K562 (cell line): ENCODE data around the gene RNASET2.

Source experiments
- CAMTA2 ChIP-seq: fragments of 250-450 bp; sonication (Bioruptor Pico); conservative IDR thresholded peaks from 2 replicates; pipeline ENCODE4 v1.5.1; 2022
- DMBX1 ChIP-seq: fragments of 250-450 bp; sonication (Bioruptor Pico); IDR thresholded peaks from 2 replicates; pipeline ENCODE4 v1.8.0; 2022; ENCODE audit warnings: inconsistent platforms, mild to moderate bottlenecking, moderate library complexity, borderline replicate concordance
- EHMT2 ChIP-seq: fragments of 450-650 bp; IDR thresholded peaks from 2 replicates; pipeline ENCODE4 v1.6.1; 2018; ENCODE audit warnings: antibody characterized with exemption
- HDAC2 ChIP-seq: fragments of 450-650 bp; IDR thresholded peaks from 2 replicates; pipeline ENCODE4 v1.6.1; 2016; ENCODE audit warnings: mild to moderate bottlenecking
- KDM1A ChIP-seq, 2 experiments: fragments of 450-650 bp; IDR thresholded peaks; 2 replicates each; pipeline ENCODE4 v1.6.1; 2016; ENCODE audit warnings: mild to moderate bottlenecking in 2 of 2
- MAX ChIP-seq: sonication (generic); formaldehyde crosslinking; IDR thresholded peaks from 2 replicates; pipeline ENCODE4 v1.9.0; 2022; ENCODE audit warnings: mild to moderate bottlenecking, missing genetic modification reagents
- REST ChIP-seq, 2 experiments: fragments of 450-650 bp; formaldehyde crosslinking in 1 of 2; IDR thresholded peaks; 2 replicates each; pipeline versions ENCODE4 v1.4.0 to v1.6.1; 2014 to 2020; ENCODE audit warnings: mild to moderate bottlenecking in 2 of 2, borderline replicate concordance in 1 of 2, low read depth in 1 of 2
- TEAD1 ChIP-seq, 2 experiments: fragments of 450-650 bp in 1 of 2; sonication (generic) in 1 of 2; formaldehyde crosslinking; IDR thresholded peaks; 2 replicates each; pipeline versions ENCODE4 v1.4.0 to v1.8.0; 2020 to 2022; ENCODE audit warnings: mild to moderate bottlenecking in 2 of 2, missing genetic modification reagents in 1 of 2
- ZFP30 ChIP-seq: fragments of 250-450 bp; sonication (Bioruptor Pico); IDR thresholded peaks from 2 replicates; pipeline ENCODE4 v1.8.0; 2022; ENCODE audit warnings: moderate library complexity, mild to moderate bottlenecking, inconsistent platforms, borderline replicate concordance
- ZNF212 ChIP-seq: fragments of 450-650 bp; formaldehyde crosslinking; IDR thresholded peaks from 2 replicates; pipeline ENCODE4 v1.4.0; 2020; ENCODE audit warnings: mild to moderate bottlenecking
- ZSCAN29 ChIP-seq: fragments of 450-650 bp; IDR thresholded peaks from 2 replicates; pipeline ENCODE4 v1.6.1; 2017
- TF ChIP-seq, protein P1 (sequence below), 3 experiments: IDR thresholded peaks in 2 of 3; conservative IDR thresholded peaks in 1 of 3; 2 replicates each; pipeline ENCODE4 v1.5.1; 2011 to 2012; ENCODE audit warnings: low read length in 3 of 3, mild to moderate bottlenecking in 3 of 3, control low read depth in 2 of 3, improper control_type of control experiment in 1 of 3, inconsistent platforms in 1 of 3, low read depth in 1 of 3, mixed read lengths in 1 of 3, moderate library complexity in 1 of 3; ENCODE audit not compliant: insufficient read depth in 2 of 3
- TF ChIP-seq, protein P2 (sequence below): fragments of 250-450 bp; sonication (Bioruptor Pico); IDR thresholded peaks from 2 replicates; pipeline ENCODE4 v1.5.0; 2020; ENCODE audit warnings: mild to moderate bottlenecking, borderline replicate concordance
- TF ChIP-seq, protein P3 (sequence below): sonication (generic); formaldehyde crosslinking; IDR thresholded peaks from 2 replicates; pipeline ENCODE4 v1.8.1; 2023; ENCODE audit warnings: mild to moderate bottlenecking, missing genetic modification reagents

DNA sequence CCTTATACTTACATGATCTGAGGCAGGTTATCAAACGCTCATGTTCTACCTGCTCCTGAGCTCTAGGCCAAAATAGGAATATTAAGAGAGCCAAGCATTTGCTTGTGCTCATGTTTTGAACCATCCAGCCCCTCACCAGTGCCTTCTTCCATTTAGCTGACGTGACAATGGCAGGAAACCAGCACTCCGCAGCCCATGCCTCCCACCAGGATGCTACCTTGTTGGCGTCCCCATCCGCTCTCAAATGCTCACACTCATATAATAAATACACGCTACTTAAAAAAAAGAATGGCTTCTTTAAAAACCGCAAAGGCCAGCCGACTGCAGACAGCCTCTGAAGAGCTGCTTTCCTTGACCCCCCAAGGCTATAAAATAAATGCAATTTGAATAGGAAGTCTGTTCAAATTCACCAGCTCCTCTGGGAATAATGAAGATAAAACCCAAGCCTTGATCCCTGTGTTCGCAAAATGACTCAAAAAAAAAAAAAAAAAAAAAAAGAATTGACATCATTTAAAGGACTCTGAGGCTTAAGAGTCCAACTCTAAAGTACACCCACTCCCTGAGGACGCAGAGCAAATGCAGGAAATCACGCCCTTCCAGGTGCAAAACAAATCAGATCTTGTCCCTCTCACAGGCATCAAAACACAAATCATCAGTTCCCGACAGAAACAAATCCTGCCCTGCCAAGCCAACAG, 29.0 kb downstream of the RNASET2 start:
- TF ChIP-seq EHMT2: no peak
- TF ChIP-seq, protein P1, sequence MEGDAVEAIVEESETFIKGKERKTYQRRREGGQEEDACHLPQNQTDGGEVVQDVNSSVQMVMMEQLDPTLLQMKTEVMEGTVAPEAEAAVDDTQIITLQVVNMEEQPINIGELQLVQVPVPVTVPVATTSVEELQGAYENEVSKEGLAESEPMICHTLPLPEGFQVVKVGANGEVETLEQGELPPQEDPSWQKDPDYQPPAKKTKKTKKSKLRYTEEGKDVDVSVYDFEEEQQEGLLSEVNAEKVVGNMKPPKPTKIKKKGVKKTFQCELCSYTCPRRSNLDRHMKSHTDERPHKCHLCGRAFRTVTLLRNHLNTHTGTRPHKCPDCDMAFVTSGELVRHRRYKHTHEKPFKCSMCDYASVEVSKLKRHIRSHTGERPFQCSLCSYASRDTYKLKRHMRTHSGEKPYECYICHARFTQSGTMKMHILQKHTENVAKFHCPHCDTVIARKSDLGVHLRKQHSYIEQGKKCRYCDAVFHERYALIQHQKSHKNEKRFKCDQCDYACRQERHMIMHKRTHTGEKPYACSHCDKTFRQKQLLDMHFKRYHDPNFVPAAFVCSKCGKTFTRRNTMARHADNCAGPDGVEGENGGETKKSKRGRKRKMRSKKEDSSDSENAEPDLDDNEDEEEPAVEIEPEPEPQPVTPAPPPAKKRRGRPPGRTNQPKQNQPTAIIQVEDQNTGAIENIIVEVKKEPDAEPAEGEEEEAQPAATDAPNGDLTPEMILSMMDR (IDR thresholded peaks at IDR 0.05 in 2 of 3, conservative IDR thresholded peaks at IDR 0.05 in 1 of 3; ENCODE audit: insufficient read depth in 2 of 3, low read depth in 1 of 3, low read length in 3 of 3): no peak
- TF ChIP-seq, protein P2, sequence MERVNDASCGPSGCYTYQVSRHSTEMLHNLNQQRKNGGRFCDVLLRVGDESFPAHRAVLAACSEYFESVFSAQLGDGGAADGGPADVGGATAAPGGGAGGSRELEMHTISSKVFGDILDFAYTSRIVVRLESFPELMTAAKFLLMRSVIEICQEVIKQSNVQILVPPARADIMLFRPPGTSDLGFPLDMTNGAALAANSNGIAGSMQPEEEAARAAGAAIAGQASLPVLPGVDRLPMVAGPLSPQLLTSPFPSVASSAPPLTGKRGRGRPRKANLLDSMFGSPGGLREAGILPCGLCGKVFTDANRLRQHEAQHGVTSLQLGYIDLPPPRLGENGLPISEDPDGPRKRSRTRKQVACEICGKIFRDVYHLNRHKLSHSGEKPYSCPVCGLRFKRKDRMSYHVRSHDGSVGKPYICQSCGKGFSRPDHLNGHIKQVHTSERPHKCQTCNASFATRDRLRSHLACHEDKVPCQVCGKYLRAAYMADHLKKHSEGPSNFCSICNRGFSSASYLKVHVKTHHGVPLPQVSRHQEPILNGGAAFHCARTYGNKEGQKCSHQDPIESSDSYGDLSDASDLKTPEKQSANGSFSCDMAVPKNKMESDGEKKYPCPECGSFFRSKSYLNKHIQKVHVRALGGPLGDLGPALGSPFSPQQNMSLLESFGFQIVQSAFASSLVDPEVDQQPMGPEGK: no peak
- no peak for TF ChIP-seq MAX (CRISPR knock-in tag)
- no peak for TF ChIP-seq ZNF212 (CRISPR knock-in tag)
- no peak for TF ChIP-seq ZSCAN29
- TF ChIP-seq REST (IDR thresholded peaks at IDR 0.05; ENCODE audit: borderline replicate concordance): no peak
- TF ChIP-seq REST (CRISPR knock-in tag; IDR thresholded peaks at IDR 0.05; ENCODE audit: low read depth): no peak
- no peak for TF ChIP-seq ZFP30
- no peak for TF ChIP-seq TEAD1 (CRISPR knock-in tag; IDR thresholded peaks at IDR 0.05)
- TF ChIP-seq KDM1A (IDR thresholded peaks at IDR 0.05): no peak
- TF ChIP-seq, protein P3, sequence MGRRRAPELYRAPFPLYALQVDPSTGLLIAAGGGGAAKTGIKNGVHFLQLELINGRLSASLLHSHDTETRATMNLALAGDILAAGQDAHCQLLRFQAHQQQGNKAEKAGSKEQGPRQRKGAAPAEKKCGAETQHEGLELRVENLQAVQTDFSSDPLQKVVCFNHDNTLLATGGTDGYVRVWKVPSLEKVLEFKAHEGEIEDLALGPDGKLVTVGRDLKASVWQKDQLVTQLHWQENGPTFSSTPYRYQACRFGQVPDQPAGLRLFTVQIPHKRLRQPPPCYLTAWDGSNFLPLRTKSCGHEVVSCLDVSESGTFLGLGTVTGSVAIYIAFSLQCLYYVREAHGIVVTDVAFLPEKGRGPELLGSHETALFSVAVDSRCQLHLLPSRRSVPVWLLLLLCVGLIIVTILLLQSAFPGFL (CRISPR knock-in tag): no peak
- no peak for TF ChIP-seq CAMTA2
- no peak for TF ChIP-seq HDAC2
- no peak for TF ChIP-seq DMBX1 (CRISPR knock-in tag)
